Keratinocyte (primary cell): Measurements from ENCODE around the gene SLC25A10. TPM values are rescaled to one million over a fixed set of nuclear protein-coding genes. Genes with fewer than 3 reads are reported as not detected.

Source experiments
- DNase-seq: peaks from one replicate; pipeline ENCODE4 v3.0.0-alpha.2; 2011; ENCODE audit warnings: low read depth, missing footprints, low spot score
- FAIRE-seq: peaks from 2 replicates; lab custom pipeline; 2011; peaks lifted over from hg19 to GRCh38; lab: Jason Lieb, UNC
- H2AFZ ChIP-seq: 2 replicates; pipeline ENCODE4 v1.6.0; 2012; ENCODE audit warnings: low read length, control low read depth, inconsistent platforms; ENCODE audit not compliant: control insufficient read depth
- H3K27ac ChIP-seq: 2 replicates; pipeline ENCODE4 v1.5.1; 2011; ENCODE audit warnings: low read length; ENCODE audit not compliant: control insufficient read depth, insufficient read depth
- H3K27me3 ChIP-seq: 3 replicates; pipeline ENCODE4 v1.6.0; 2011; ENCODE audit warnings: low read length; ENCODE audit not compliant: control insufficient read depth, insufficient read depth; ENCODE audit errors: extremely low read depth
- H3K36me3 ChIP-seq, 2 experiments: 2 replicates in 1 of 2; 3 replicates in 1 of 2; pipeline ENCODE4 v1.5.1; 2011; ENCODE audit warnings: low read length in 2 of 2, mild to moderate bottlenecking in 1 of 2; ENCODE audit not compliant: control insufficient read depth in 2 of 2, insufficient read depth in 2 of 2; ENCODE audit errors: extremely low read depth in 1 of 2
- H3K4me1 ChIP-seq: 3 replicates; pipeline ENCODE4 v1.5.1; 2011; ENCODE audit warnings: low read length; ENCODE audit not compliant: control insufficient read depth, insufficient read depth; ENCODE audit errors: extremely low read depth
- H3K4me2 ChIP-seq: 3 replicates; pipeline ENCODE4 v1.6.0; 2011; ENCODE audit warnings: low read depth, low read length; ENCODE audit not compliant: control insufficient read depth, insufficient read depth; ENCODE audit errors: extremely low read depth
- H3K4me3 ChIP-seq, 3 experiments: fragments of 200-600 bp in 1 of 3; sonication (generic) in 1 of 3; 2 replicates in 2 of 3; 3 replicates in 1 of 3; pipeline ENCODE4 v1.5.1; 2011 to 2016; ENCODE audit warnings: low read length in 3 of 3, mild to moderate bottlenecking in 3 of 3, control low read depth in 2 of 3, inconsistent platforms in 1 of 3, low read depth in 1 of 3, mixed read lengths in 1 of 3, mixed run types in 1 of 3, moderate library complexity in 1 of 3; ENCODE audit not compliant: control insufficient read depth in 2 of 3, insufficient read depth in 2 of 3; ENCODE audit errors: extremely low read depth in 1 of 3
- H3K79me2 ChIP-seq: 2 replicates; pipeline ENCODE4 v1.6.0; 2012; ENCODE audit warnings: low read length; ENCODE audit not compliant: control insufficient read depth, insufficient read depth
- H3K9ac ChIP-seq: 3 replicates; pipeline ENCODE4 v1.6.0; 2011; ENCODE audit warnings: low read length; ENCODE audit not compliant: control insufficient read depth, insufficient read depth; ENCODE audit errors: extremely low read depth
- H3K9me1 ChIP-seq: 3 replicates; pipeline ENCODE4 v1.6.0; 2011; ENCODE audit warnings: low read length; ENCODE audit not compliant: control insufficient read depth, insufficient read depth; ENCODE audit errors: extremely low read depth
- H3K9me3 ChIP-seq: 2 replicates; pipeline ENCODE4 v1.5.1; 2012; ENCODE audit warnings: low read depth, low read length; ENCODE audit not compliant: control insufficient read depth
- H4K20me1 ChIP-seq: 3 replicates; pipeline ENCODE4 v1.6.0; 2011; ENCODE audit warnings: low read length; ENCODE audit not compliant: control insufficient read depth, insufficient read depth; ENCODE audit errors: extremely low read depth
- CTCF ChIP-seq, 3 experiments: IDR thresholded peaks in 1 of 3; conservative IDR thresholded peaks in 1 of 3; optimal IDR thresholded peaks in 1 of 3; 2 replicates in 2 of 3; 3 replicates in 1 of 3; pipeline versions ENCODE3 to v1.5.1; 2011; ENCODE audit warnings: low read length in 3 of 3, mild to moderate bottlenecking in 3 of 3, moderate library complexity in 2 of 3, control low read depth in 1 of 3, inconsistent platforms in 1 of 3; ENCODE audit not compliant: insufficient read depth in 2 of 3; ENCODE audit errors: extremely low read depth in 1 of 3
- EZH2 ChIP-seq: IDR thresholded peaks from one replicate; pipeline ENCODE4 v1.6.1; 2012; ENCODE audit warnings: inconsistent platforms, mild to moderate bottlenecking, low read length, moderate library complexity
- dilution Hi-C: fragments of 300-500 bp; cut with MboI; formaldehyde crosslinking; loops from one replicate; pipeline ENCODE4 v1.7.0; 2020; ENCODE audit warnings: low sequenced_read_pairs; ENCODE audit not compliant: extremely low pct_ligation_motif_present
- polyA plus RNA-seq, 5 experiments: library from polyadenylated mRNA; depleted of rRNA in 3 of 5; stranded (reverse) in 3 of 5; stranded (forward) in 1 of 5; unstranded in 1 of 5; fragments of >200 nt; gene quantifications; 1 replicate in 1 of 5; 2 replicates in 3 of 5; 3 replicates in 1 of 5; pipeline versions ENCODE4 v1.2.1 to v1.2.3, GENCODE V29; 2011 to 2012; ENCODE audit warnings: missing spikeins in 2 of 5, low read depth in 1 of 5, low replicate concordance in 1 of 5

The SLC25A10 gene
- polyA plus RNA-seq, 1 donor (not counting 4 experiments of a cell fraction or from before 2014, with no cell fraction given) = 12.7 TPM

DNA sequence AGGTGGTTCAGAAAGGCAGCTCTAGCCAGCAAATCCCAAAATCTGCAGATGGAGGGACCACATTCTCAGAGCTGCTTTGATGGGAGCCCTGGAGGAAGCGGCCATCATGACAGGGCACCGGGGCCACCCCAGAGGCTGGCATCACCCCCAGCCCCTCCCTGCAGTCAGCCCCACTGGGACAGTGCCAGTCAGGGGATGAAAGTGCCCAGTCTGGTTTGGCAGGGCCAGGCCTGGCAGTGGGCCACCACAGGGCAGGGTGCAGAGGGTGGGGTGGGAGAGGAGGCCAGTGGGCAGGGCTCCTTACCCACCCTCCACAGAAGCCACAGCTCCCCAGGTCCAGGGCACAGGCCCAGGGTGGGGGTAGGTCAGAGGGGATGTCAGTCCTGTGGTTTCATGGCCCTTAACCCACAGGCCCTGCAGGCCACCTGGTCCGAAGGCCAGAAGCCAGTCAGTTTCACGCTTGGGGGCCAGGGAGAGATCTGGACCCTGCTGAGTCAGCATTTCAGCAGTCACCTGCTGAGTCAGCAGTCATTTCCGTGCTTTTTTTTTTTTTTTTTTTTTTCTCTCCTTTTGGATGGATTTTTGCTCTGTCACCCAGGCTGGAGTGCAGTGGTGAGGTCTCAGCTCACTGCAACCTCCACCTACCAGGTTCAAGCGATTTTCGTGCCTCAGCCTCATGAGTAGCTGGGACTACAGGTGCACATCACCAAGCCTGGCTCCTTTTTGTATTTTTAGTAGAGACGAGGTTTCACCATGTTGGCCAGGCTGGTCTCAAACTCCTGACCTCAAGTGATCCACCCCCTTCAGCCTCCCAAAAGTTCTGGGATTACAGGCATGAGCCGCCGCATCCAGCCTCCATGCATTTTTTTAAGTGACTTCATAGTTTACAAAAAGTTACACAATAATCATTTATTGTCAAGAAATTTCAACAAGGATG is 10.4 kb downstream of the SLC25A10 start:
- no peaks in the 10 kb centered on the region for H3K9me1 ChIP-seq
- H3K27ac ChIP-seq = no peak overlapping the region
- H3K79me2 ChIP-seq = no peaks in the 10 kb centered on the region
- no peaks in the 10 kb centered on the region for H3K27me3 ChIP-seq
- H3K9me3 ChIP-seq = no peaks in the 10 kb centered on the region
- no peak overlapping the region for H2AFZ ChIP-seq
- no peak overlapping the region for H3K9ac ChIP-seq
- no peak overlapping the region for H3K4me3 ChIP-seq
- dilution Hi-C loops = no loop called here
- TF ChIP-seq CTCF (optimal IDR thresholded peaks at IDR 0.05 in 1 of 3, IDR thresholded peaks at IDR 0.05 in 1 of 3, conservative IDR thresholded peaks at IDR 0.05 in 1 of 3; ENCODE audit: extremely low read depth in 1 of 3, insufficient read depth in 2 of 3, low read length in 3 of 3) (no peak), EZH2 (no peak)
- no peak for FAIRE-seq
- H3K4me2 ChIP-seq = peak overlapping the region; percentile 37
- H3K36me3 ChIP-seq = peaks cover 0 to 8% of the 10 kb centered on the region in 2 experiments
- H4K20me1 ChIP-seq = no peaks in the 10 kb centered on the region
- no peak for DNase-seq
- H3K4me1 ChIP-seq = peaks cover 27% of the 10 kb centered on the region

GRCh38 chr17:81723651-81724209 is 11.6 kb downstream of the SLC25A10 start:
- Histone ChIP-seq H3K27ac (no peak overlapping the region), H3K27me3 (no peaks in the 10 kb centered on the region), H3K9ac (no peak overlapping the region), H3K36me3 (peaks cover 0 to 3% of the 10 kb centered on the region in 2 experiments), H3K4me1 (peaks cover 27% of the 10 kb centered on the region), H3K9me3 (no peaks in the 10 kb centered on the region), H2AFZ (no peak overlapping the region), H4K20me1 (no peaks in the 10 kb centered on the region), H3K9me1 (no peaks in the 10 kb centered on the region), H3K79me2 (no peaks in the 10 kb centered on the region), H3K4me3 (no peak overlapping the region), H3K4me2 (peak overlapping the region; percentile 56)
- DNase-seq (no peak), FAIRE-seq (peak; percentile 67)
- no peak for TF ChIP-seq CTCF (optimal IDR thresholded peaks at IDR 0.05 in 1 of 3, IDR thresholded peaks at IDR 0.05 in 1 of 3, conservative IDR thresholded peaks at IDR 0.05 in 1 of 3; ENCODE audit: extremely low read depth in 1 of 3, insufficient read depth in 2 of 3, low read length in 3 of 3)
- dilution Hi-C loops = no loop called here
